ENCODE measurements around the gene NALCN.

Gene NALCN

DNA sequence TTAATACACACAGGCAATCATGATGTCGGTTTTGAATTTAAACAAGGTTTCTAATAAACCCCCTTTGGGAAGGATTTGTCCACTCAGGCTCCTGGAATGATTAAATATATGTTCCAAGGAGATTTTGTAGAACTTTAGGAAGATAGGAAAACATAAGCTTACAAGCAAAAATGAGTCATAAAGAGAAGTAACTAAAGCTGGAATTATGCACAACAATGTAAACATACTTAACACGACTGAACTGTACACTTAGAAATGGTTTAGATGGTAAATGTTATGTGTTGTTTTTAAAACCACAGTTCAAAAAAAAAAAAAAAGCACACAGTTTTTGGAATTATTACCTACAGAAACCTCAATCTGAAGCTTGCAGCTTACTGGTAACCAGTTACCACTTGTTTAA, 304.4 kb downstream of the NALCN start:
- no peak for DNase-seq

DNA sequence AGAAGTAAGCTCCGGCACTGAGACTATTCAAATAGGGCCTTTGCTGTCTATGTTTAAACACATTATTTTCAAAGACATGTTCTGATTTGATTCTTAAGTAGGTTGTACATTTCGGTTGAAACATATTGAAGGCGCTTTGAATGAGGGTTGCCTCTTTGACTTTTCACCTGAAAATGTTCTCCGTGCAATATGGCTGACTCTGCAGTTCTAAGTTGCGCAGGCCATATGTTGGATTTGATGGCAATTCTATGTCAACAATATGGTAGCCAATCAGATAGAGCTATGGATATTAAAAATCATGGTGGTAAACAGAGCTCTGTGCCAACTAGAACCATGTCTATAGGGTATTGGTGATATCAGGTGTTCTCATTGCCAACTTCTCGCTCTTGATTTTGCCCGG, 307.3 kb downstream of the NALCN start:
- DNase-seq = no peak

DNA sequence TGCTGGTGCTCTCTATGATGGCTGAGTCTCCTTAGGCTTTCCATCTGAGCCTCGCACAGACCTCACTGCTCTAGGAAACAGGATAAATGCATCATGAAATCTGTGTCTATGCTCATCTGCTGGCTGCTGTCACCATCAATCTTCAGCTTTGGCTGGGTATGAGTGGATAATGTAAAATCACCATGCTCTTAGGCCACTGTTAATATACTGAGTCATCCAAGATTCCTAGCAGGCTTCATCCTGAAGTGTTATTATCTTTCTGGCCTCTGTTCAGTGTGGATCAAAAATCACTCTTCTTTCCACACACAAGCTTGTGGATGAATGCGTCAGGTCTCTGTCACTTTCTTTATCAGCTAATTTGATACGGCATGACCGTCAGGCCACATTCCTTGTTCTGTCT, 317.4 kb downstream of the NALCN start:
- no peak for DNase-seq

DNA sequence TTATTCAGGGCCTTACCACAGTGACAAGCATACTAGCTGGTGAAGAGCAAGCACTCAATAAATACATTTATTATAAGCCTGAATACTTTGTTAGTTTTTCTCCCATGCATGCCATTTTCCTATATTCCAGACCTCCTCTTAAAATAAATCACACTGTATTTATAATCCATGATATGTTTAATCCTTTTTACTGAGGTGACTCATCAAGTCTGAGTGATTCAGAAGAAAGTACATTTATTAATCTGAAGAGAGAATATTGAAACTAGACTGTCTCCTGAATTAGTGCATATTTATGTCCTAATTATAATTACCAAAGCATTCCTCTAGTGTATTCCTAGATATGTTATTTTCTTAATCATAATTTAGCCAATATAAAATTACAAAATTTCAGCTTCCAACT, 323.3 kb downstream of the NALCN start:
- no peak for DNase-seq

GRCh38 chr13:101090287-101090686, 326.0 kb downstream of the NALCN start:
- DNase-seq = no peak

DNA sequence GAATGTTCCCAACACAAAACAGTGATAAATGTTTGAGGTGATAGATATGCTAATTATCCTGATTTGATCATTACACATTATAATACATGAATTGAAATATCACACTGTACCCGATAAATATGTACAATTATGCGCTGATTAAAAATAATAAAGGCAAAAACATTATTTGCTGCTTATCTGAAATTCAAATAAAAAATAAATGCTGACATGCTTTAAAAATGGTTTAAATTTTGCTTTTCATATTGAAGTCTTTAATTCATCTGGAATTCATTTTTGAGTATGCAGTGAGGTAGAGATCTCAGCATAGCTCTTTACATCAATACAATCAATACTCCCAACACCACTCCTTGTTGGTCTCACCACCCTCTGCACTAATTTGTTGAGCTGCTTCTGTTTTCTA, 330.8 kb downstream of the NALCN start:
- no peak for DNase-seq

- DNase-seq = no peak
Observed at GRCh38 chr13:101082441-101082840, 333.9 kb downstream of the NALCN start.

GRCh38 chr13:101080616-101081015, 335.7 kb downstream of the NALCN start:
- DNase-seq = no peak

GRCh38 chr13:101065329-101065728, 351.0 kb downstream of the NALCN start:
- DNase-seq = no peak

- DNase-seq = no peak
Observed at GRCh38 chr13:101059793-101060192, 356.5 kb downstream of the NALCN start.

- DNase-seq = no peak
Observed at GRCh38 chr13:101058841-101059240, 357.5 kb downstream of the NALCN start.

DNA sequence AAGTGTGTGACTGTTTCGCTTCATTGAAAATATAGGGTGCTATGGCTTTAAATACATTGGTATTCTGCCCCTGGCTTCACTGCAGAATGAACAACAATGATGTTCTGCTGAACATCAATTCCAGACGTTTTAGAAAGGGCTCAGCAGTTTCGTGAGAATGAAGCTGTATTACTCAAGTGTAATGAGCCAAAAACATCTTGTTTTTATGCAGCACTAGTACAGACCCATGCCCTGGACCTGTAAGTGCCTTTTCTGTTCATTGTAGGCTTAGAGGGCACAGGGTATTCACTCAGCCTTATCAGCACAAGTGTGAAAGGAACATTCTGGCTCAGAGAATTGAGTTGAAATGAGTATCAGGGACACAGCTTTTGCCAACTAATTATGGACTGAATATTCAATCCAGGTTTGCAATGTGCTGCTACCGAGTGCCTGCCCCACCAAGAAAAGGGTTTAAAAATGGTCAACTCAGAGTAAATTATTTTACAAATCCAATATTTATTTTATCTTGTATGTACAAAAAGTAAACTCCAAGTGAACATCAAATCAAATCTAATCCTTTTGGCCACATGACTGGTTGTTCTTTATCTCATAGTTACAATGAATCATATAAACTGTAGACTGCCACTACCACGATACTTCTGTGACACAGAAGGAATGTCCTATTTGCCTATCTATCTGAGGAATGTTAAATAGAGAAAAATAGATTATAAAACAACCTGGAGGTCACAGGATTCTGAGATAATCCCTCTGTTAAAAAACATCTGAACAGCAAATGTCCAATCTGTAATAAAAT, 362.8 kb downstream of the NALCN start:
- DNase-seq = no peak

DNA sequence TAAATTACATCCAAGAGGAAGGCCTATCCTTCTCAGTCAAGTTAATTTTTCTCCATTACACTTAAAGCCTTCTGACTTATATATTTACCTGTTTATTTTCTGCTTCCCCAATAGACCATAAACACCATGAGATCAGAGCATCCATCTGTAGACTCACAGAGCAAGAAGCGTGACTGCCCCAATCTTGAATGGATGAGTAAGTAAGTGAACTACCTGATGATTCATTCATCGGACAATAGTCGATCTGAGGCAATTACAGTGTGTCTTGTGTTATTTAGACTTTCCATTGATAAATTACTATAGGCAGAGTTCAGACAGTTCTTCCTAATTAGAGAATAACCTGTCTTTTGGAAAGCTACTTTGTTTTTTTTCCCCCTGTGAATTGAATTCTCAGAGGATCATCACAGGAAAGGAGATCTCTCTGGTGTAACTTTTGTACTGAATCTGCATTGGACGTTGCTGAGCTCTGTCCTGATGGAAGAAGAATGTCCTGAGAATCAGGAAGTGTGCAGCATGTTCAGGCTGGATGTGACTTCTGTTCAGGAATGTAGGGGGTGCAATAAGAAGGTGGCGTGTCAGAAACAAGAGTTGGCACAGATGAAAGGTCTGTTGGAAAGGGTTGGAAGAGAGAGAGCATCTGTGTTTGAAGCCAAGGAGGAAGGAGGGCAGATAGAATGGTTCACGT, 367.0 kb downstream of the NALCN start:
- no peak for DNase-seq

DNA sequence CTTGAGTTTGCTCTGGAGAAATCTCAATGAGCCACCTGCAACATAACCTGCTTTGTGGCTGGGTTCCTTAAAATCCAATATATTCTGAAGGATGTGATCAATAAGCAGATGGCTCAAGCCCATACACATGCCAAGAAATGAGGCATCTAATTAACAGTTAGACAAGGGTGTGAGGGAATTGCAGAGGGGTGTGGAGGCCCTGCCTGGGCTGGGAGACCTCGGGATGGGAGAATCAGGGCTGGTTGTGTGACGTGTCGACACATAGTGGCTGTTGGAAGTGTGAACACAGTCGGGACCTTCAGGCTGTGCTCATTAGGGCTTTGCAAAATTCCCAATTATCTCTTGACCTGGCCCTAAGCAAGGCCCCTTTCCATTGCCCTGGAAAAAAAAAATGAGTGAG, 379.8 kb downstream of the NALCN start:
- DNase-seq = no peak

GRCh38 chr13:101035119-101035620, 381.1 kb downstream of the NALCN start:
- no peak for DNase-seq

GRCh38 chr13:101026736-101027398, 389.4 kb downstream of the NALCN start:
- DNase-seq = no peak

GRCh38 chr13:101026328-101026727, 390.0 kb downstream of the NALCN start:
- DNase-seq = no peak

- no peak for DNase-seq
Observed at GRCh38 chr13:101025925-101026324, 390.4 kb downstream of the NALCN start.

GRCh38 chr13:101025519-101025918, 390.8 kb downstream of the NALCN start:
- no peak for DNase-seq

DNA sequence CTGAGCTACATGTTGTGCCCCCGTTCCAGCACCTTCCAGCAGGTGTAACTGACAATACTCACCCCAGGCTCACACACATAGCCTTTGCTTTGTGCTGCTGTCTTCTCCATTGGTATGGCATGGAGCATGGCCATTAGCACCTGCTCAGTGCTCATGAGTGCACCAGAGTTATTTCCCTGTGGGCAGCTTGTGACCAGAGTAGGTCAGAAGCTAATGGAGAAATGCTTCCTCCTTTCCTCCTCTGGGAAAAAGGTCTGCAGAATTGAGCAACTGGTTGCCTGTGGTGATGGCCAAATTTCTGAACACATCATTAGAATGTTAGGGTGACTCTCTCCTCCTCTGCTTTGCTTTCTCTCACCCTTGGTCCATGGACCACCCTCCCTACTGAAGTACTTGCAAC, 397.2 kb downstream of the NALCN start:
- DNase-seq = no peak

- no peak for DNase-seq
Observed at GRCh38 chr13:101018720-101019119, 397.6 kb downstream of the NALCN start.

DNA sequence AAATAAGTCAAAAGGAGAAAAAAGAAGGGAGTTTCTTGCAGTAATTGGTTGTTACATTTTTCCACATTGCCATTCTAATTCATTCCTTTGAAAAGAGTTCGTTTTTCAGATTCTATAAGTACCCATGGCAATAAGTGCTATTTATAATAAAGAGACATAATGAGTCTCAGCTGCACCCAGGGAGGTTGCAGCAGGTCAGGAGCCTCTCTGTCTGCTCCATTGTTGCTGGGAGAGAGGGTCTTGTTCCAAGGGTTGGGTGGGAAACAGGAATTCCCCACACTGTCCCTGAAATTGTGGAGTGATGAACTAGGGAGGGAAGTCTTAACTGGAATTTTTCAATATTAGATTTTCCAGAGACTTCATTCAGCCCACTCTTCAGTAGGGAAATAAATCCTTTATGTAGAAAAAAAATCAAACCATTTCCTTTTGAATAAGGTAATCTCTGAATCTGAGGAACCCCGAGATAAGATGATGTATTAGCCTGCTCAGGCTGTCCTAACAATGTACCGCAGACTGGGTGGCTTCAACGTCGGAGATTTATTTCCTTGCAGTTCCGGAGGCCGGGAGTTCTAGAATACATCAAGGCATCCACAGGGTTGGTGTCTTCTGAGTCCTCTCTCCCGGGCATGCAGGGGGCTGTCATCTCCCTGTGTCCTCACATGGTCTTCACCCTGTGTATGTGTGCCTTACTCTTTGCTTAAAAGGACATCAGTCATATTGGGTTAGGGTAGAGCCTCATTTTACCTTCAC, 399.0 kb downstream of the NALCN start:
- no peak for DNase-seq

GRCh38 chr13:101016475-101016874, 399.8 kb downstream of the NALCN start:
- no peak for DNase-seq

All from NCI-H187 treated with DMSO at 0.1 percent for 48 hours (cell line).